Measurements from ENCODE around the gene RHBDF2.
"Not testable (repeated sequence)": the region's sequence is repeated elsewhere in the genome, so short reads cannot be mapped to it uniquely, and the experiment has no call there.

The RHBDF2 gene

DNA sequence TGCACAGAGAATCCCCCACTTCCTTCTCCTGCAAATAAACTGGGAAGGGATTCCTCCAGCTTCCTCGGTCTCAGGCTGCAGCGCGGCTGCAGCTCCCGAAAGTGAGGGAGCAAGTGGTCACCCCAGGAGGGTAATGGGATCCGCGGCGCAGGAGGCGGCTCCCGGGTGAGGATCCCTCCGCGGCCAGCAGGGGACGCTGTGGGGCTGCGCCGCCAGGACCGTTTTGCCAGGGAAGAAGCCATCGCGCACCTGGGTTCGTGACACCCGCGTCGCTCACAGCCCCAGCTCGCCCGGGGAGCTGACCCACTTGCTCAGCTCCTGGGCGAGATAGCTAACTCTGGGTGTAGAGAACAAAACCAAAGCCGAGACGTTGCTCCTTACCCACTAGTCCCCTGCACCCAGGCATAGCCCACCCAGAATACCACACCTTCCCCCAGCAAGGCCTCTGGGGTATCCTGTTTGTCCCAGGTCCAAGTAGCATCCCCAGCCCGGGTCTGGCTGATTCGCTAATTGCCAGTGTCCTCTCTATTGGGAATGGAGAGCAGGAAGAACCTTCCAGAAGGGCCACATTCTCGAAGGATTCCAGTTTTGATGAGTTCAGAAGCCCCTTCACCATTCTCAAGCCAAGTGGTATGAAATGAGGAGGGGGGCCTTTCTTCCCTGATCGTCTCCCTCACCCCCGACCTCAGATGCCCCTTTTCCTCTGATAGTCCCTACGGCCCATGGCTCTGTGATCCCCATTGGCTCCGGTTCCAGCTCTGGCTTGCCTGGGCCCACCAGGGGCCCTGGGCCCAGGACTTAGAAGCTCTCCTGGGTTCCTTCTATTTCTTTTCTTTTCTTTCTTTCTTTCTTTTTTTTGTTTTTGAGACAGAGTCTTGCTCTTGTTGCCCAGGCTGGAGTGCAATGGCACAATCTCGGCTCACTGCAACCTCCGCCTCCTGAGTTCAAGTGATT lies 22.1 kb upstream of the RHBDF2 start:
- DNase-seq: peak; percentile 79

- DNase-seq: not testable (repeated sequence)
Measured at GRCh38 chr17:76521683-76522082, 20.5 kb upstream of the RHBDF2 start.

- no peak for DNase-seq
Measured at GRCh38 chr17:76521262-76521661, 20.0 kb upstream of the RHBDF2 start.

DNA sequence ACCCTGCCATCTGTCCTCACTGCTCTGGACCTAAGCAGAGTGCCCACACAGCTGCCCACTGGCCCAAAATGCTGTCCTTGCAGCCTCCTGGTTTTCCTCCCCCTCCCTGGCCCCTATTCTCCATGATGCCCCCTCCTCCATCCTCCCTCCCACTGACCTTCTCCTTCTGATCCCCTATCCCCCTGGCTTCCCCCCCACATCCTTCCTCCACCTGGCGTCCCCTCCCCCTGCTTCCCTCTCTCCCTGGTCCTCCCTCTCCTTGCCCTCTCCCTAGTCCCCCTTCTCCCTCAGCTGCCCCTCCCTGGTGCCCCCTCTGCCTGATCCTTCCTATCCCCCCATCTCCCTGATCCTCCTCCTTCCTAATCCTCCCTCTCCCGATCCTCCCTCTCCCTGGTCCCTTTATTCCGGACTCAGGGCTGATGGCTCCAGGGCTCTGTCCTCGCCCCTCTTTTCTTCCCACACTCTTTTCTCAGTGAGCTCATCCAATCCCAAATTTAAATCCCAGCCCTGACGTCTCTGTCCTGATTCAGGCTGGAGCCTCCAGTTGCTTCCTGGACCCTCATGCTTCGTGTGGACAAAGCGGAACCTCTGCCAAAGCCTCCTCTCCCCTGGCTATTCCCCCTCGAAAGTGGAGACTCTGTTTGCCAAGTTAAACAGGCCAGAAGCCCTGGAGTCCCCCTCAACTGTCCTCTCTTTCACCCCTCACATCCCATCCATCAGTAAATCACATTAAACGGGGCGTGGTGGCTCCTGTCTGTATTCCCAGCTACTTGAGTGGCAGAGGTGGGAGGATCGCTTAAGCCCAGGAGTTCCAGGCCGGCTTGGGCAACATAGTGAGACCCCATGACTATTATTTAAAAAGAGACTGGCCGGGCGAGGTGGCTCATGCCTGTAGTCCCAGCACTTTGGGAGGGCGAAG lies 18.1 kb upstream of the RHBDF2 start:
- no peak for DNase-seq

GRCh38 chr17:76517638-76518038 lies 16.4 kb upstream of the RHBDF2 start:
- no peak for DNase-seq

DNA sequence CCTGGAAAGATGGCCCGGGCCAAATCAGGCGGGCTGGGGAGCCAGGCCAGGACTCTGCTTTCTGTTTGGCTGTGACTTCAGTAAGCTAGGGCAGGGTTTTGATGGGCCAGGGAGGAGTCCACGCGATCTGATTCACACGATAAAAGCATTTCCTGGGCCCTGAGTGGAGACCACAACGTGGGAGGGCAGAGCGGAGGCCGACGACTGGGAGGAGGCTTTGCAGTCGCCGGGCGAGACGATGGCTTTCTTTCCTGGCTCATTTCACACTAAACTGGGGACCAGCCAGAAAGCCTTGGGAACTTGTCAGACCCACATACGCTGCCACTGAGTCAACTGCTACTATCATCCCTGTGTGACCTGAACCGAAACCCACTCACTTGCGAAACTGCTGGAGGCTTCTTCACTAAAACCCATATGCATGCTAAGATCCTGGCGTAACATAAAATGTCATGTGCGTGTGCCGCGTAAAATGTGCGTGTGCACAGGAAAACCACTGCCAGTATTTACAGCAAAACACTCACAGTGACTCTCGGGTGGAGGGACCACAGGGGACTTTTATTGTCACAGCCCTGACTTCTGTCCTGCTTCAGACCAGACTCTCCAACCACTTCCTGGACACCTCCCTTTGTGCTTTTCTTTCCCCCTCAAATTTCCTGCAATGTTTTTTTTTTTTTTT lies 14.2 kb upstream of the RHBDF2 start:
- DNase-seq: peak; percentile 89

- not testable (repeated sequence) for DNase-seq
Measured at GRCh38 chr17:76514355-76514754, 13.1 kb upstream of the RHBDF2 start.

DNA sequence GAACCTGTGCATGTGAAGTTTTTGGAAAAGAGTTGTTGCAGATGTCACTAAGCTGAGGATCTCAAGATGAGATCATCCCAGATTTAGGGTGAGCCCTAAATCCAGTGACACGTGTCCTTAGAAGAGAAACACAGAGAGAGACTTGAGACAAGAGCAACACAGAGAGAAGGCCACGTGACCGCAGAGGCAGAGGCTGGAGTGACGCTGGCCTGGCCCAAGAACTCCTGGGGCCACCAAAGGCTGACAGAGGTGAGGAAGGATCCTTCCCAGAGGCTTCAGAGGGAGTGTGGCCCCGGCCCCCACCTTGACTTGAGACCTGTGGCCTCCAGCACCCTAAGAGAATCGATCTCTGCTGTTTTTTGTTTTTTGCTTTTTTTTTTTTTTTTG lies 12.1 kb upstream of the RHBDF2 start:
- DNase-seq: no peak

- DNase-seq: no peak
Measured at GRCh38 chr17:76512366-76513305, 11.4 kb upstream of the RHBDF2 start.

DNA sequence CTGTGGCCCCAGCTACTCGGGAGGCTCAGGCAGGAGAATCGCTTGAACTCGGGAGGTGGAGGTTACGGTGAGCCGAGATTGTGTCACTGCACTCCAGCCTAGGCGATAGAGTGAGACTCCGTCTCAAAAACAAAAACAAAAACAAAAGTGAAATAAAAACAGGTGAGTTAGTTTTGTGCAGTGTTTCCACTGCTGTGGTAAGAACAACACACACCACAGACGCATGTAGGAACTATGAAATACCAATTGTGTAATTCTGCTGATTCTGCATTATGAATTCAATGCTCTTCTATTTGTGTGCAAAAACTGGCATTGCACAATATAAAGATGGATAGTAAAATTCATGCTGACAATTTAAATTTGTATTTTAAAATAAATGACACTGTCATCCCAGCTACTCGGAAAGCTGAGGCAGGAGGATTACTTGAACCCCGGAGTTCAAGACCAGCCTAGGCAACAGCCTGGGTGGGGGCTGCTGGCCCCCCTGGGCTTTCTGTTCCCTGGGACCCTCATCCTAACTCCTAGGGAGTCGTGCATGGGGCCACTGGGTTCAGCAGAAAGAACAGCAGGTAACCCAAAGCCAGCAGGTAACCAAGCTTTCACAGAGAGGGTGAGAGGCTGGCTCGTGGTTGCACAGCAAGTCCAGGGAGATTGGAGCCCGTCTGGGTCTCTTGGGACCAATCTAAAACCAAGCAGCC lies 10.6 kb upstream of the RHBDF2 start:
- no peak for DNase-seq

DNA sequence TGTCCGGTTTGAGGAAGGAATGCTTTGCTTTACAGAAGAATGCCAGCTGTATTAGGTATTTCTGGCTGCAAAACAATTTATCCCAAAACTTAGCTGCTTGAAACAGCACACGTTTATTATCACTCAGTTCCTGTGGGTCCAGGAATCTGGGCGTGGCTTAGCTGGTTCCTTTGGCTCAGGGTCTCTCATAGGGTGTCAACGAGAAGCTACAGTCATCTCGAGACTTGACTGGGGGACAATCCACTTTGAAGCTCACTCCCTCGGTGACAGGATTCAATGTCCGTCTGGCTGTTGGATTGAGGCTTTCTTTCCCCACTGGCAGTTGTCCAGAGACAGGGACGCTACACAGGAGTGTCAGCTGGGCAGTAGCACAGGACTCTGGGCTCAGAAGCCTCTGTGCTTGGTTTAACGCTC lies 9.6 kb upstream of the RHBDF2 start:
- no peak for DNase-seq

DNA sequence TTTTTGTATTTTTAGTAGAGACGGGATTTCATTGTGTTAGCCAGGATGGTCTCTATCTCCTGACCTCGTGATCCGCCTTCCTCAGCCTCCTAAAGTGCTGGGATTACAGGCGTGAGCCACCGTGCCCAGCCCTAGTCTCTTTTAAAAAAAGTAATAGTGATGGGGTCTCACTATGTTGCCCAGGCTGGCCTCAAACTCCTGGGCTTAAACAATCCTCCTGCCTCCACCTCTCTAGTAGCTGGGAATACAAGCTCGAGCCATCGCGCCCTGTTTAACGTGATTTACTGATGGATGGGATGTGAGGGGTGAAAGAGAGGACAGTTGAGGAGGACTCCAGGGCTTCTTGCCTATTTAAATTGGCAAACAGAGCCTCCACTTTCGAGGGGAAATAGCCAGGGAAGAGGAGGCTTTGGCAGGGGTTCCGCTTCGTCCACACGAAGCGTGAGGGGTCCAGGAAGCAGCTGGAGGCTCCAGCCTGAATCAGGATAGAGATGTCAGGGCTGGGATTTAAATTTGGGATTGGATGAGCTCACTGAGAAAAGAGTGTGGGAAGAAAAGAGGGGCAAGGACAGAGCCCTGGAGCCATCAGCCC lies 7.3 kb upstream of the RHBDF2 start:
- DNase-seq: not testable (repeated sequence)

DNA sequence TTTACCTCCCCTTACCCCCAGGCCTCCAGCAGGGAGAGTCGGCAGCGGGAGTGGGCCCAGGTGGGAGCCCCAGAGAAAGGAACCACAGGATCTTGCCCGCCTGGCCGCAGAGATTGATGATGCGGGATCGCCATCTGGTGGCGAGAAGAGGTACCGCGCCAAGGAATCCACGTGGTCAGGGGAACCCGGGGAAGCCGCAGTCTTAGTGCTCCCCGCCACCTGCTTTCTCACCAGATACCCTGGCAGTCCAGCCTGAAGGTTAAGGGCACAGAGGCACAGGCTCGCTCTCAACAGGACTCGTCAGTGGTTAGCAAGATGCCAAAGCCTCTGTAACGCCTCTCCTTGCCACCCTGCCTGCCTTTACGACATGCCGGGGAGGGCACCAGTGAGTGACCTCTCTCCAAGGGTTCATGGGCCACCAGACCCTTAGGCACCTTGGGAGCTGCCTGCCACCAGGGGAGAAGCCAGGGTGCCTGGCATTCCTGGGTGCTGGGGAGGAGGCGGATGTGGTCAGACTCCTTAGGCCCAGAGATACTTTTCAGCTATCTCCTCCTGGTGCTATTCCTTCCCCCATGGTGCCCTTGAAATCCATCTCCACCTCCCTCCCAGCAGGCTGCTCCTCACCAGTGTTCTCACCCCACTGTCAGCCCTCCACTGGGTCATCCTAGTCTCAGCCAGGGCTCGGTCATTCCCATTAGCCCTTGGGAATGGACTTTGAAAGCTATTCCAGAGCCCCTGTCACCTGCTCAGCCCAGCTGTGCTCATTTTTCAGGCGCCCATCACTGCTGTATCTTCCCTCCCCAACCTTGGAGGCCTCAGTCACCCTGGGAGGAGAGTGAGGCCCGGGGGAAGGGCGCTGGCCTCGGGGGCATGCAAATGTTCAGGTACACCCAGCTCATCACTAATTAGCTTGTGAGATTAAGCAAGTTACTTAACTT lies 5.5 kb upstream of the RHBDF2 start:
- DNase-seq: peak; percentile 88

- DNase-seq: no peak
Measured at GRCh38 chr17:76504117-76504516, 2.9 kb upstream of the RHBDF2 start.

DNA sequence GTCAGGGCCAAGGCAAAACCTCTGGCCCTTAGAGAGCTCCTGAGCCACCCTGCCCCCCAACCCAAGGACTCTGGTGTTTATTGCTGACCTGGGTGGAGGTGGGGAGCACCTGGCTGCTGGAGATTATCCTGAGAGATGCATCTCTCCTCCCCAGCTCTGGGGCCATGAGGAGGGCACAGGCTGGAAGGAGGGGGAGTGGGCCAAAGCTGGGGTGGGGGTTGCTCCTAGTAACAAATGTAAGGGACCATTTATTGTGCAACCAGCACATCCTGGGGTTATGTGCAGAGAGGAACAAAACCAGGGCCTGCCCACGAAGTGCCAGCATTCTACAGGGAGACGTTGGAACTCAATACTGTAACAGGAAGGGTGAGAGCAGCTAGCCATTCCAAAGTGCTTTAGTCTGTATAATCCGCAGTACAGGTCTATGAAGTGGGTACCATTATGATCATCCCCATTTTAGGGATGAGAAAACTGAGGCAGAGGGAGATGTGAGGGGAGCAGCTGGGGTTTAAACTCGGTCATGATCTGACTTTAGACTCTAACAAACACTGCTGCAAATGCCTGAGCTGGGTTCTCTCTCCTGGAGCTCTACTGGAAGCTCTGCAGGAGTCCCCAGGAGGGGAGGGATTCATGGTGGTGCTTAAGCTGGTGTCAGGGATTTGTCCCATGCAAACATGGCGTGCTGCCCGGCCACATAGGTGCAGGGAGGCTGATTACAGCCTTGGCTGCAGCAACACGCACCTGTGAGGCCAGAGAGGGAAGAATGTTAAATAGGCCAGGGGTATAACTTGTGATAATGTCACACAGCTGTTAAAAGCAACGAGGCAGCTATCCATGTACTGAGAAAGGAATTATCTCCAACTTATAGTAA lies 1.4 kb upstream of the RHBDF2 start:
- DNase-seq: no peak

GRCh38 chr17:76501827-76502307 lies 644 bp upstream of the RHBDF2 start:
- DNase-seq: no peak

DNA sequence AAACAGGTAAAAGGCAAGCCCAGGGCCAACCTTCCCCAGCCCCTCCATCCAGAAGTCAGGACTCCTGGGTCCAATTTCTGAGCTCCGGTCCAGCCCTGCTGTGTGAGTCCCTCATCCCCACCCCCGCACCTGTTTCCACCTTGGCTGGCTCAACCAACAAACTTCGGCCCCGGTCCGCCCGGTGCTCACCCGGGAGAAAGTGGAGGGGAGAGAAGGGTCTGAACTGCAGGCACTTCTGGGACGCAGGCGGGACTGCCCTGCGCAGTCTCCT lies 541 bp downstream of the RHBDF2 start:
- no peak for DNase-seq

DNA sequence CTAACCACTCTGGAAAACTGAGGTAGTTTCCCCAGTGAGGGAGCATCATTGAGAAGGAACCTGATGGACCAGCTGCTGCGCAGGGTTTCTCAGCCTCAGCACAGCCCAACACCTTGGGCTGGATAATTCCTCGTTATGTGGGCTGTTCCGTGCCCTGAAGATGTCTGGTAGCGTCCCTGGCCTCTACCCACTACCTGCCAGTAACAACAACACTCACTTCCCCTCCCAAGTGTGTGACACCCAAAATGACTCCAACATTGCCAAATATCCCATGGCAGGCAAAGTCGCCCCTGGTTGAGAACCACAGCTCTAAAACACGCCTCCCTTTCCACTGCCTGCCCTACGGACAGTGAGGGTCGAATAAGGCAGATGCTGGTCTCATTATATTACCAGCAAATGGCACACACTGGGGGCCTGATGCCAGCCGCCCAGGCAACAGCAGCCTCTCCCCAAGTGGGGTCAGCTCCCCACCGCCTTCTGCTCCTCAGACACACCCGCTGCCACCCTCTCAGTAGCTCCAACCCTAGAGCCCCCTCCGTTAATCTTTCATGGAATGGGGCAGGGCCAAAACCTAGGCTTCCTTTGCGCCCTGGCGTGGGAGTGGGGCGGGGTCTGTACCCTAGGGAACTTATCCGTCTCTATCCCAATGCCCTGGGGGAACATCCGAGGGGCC lies 1.0 kb downstream of the RHBDF2 start:
- DNase-seq: peak; percentile 54
